ENCODE results near the gene KCNC3. TPM values are rescaled to one million over a fixed set of nuclear protein-coding genes. Genes with fewer than 3 reads are reported as not detected.

KCNC3 gene
- total RNA-seq, 1 donor from 2014 or later, result not detected

DNA sequence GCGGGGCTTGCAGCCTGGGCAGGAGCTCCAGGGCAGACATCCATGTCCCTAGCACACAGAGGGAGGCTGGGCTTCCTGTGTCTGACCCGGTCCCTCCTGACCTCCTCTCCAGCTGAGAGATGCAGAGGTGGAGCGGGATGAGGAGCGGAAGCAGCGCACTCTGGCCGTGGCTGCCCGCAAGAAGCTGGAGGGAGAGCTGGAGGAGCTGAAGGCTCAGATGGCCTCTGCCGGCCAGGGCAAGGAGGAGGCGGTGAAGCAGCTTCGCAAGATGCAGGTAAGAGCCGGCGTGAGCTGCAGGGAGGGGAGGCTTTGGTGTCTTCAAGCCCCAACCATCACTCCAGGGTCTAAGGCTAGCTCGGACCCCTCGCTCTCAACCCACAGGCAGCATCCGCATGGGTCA is 38.4 kb downstream of the KCNC3 start:
- FAIRE-seq (no peak), DNase-seq (ENCODE audit: low read depth) (no peak)
- H3K4me1 Mint-ChIP-seq (ENCODE audit: low read depth, unreplicated experiment), result no peaks in the 10 kb centered on the region
- H3K27ac Mint-ChIP-seq (ENCODE audit: unreplicated experiment), result no peak overlapping the region
- Histone ChIP-seq H3K9ac (ENCODE audit: low read length) (no peak overlapping the region), H3K36me3 (ENCODE audit: insufficient read depth, low read length) (no peaks in the 10 kb centered on the region), H4K20me1 (ENCODE audit: insufficient read depth, low read length) (no peaks in the 10 kb centered on the region), H3K9me3 (ENCODE audit: insufficient read depth, low read depth, low read length) (no peaks in the 10 kb centered on the region), H3K4me3 (ENCODE audit: insufficient read depth, low read depth, low read length) (no peak overlapping the region), H3K27me3 (ENCODE audit: insufficient read depth, low read length) (no peaks in the 10 kb centered on the region), H3K4me2 (ENCODE audit: low read length) (no peak overlapping the region), H2AFZ (ENCODE audit: low read depth, low read length) (no peak overlapping the region), H3K4me1 (ENCODE audit: insufficient read depth, low read length) (no peaks in the 10 kb centered on the region), H3K79me2 (ENCODE audit: insufficient read depth, low read length) (no peaks in the 10 kb centered on the region), H3K27ac (ENCODE audit: low read depth, low read length) (no peak overlapping the region)
- H3K4me3 Mint-ChIP-seq (ENCODE audit: unreplicated experiment), result no peak overlapping the region
- H3K27me3 Mint-ChIP-seq (ENCODE audit: low read depth, unreplicated experiment), result no peaks in the 10 kb centered on the region
- H3K36me3 Mint-ChIP-seq (ENCODE audit: low read depth, unreplicated experiment), result no peaks in the 10 kb centered on the region
- H3K9me3 Mint-ChIP-seq (ENCODE audit: unreplicated experiment), result peaks cover 12% of the 10 kb centered on the region
- no peak for TF ChIP-seq EZH2 (IDR thresholded peaks at IDR 0.05; ENCODE audit: insufficient read depth, low read length)
- TF ChIP-seq CTCF (IDR thresholded peaks at IDR 0.05; ENCODE audit: insufficient read depth, low read depth, low read length), result no peak

DNA sequence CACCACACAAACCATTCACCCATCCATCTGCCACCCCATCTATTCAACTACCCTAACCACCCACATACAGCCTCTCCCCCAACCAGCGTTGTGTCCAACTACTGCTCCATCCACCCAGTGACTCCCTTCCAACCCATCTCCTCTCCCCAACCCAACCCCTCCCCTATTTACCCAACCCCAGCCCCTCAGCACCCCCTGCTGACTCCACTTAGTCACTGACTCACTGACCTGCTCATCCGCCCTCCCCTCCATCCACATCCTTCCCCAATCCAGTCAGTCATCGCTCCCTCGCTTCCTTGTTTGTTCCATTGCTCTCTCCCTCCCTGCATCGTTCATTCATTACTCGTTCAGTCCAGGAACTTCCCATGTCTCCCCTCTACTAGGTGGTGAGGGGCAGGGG is 39.2 kb downstream of the KCNC3 start:
- H4K20me1 ChIP-seq (ENCODE audit: insufficient read depth, low read length), result no peaks in the 10 kb centered on the region
- no peaks in the 10 kb centered on the region for H3K79me2 ChIP-seq (ENCODE audit: insufficient read depth, low read length)
- H3K4me1 Mint-ChIP-seq (ENCODE audit: low read depth, unreplicated experiment), result no peaks in the 10 kb centered on the region
- TF ChIP-seq EZH2 (IDR thresholded peaks at IDR 0.05; ENCODE audit: insufficient read depth, low read length) (no peak), CTCF (IDR thresholded peaks at IDR 0.05; ENCODE audit: insufficient read depth, low read depth, low read length) (no peak)
- peaks cover 12% of the 10 kb centered on the region for H3K9me3 Mint-ChIP-seq (ENCODE audit: unreplicated experiment)
- H3K27ac ChIP-seq (ENCODE audit: low read depth, low read length), result no peak overlapping the region
- no peak overlapping the region for H3K4me3 Mint-ChIP-seq (ENCODE audit: unreplicated experiment)
- H3K4me1 ChIP-seq (ENCODE audit: insufficient read depth, low read length), result no peaks in the 10 kb centered on the region
- no peak overlapping the region for H2AFZ ChIP-seq (ENCODE audit: low read depth, low read length)
- H3K9ac ChIP-seq (ENCODE audit: low read length), result no peak overlapping the region
- H3K4me3 ChIP-seq (ENCODE audit: insufficient read depth, low read depth, low read length), result no peak overlapping the region
- no peaks in the 10 kb centered on the region for H3K36me3 Mint-ChIP-seq (ENCODE audit: low read depth, unreplicated experiment)
- no peak for DNase-seq (ENCODE audit: low read depth)
- H3K27me3 ChIP-seq (ENCODE audit: insufficient read depth, low read length), result no peaks in the 10 kb centered on the region
- H3K4me2 ChIP-seq (ENCODE audit: low read length), result no peak overlapping the region
- no peaks in the 10 kb centered on the region for H3K36me3 ChIP-seq (ENCODE audit: insufficient read depth, low read length)
- H3K27me3 Mint-ChIP-seq (ENCODE audit: low read depth, unreplicated experiment), result no peaks in the 10 kb centered on the region
- no peak overlapping the region for H3K27ac Mint-ChIP-seq (ENCODE audit: unreplicated experiment)
- FAIRE-seq, result no peak
- no peaks in the 10 kb centered on the region for H3K9me3 ChIP-seq (ENCODE audit: insufficient read depth, low read depth, low read length)

GRCh38 chr19:50288954-50289353 is 40.2 kb downstream of the KCNC3 start:
- Mint-ChIP-seq H3K27ac (ENCODE audit: unreplicated experiment) (no peak overlapping the region), H3K4me3 (ENCODE audit: unreplicated experiment) (no peak overlapping the region), H3K27me3 (ENCODE audit: low read depth, unreplicated experiment) (no peaks in the 10 kb centered on the region), H3K36me3 (ENCODE audit: low read depth, unreplicated experiment) (no peaks in the 10 kb centered on the region), H3K9me3 (ENCODE audit: unreplicated experiment) (peaks cover 11% of the 10 kb centered on the region), H3K4me1 (ENCODE audit: low read depth, unreplicated experiment) (no peaks in the 10 kb centered on the region)
- no peaks in the 10 kb centered on the region for H4K20me1 ChIP-seq (ENCODE audit: insufficient read depth, low read length)
- no peak overlapping the region for H3K9ac ChIP-seq (ENCODE audit: low read length)
- no peaks in the 10 kb centered on the region for H3K9me3 ChIP-seq (ENCODE audit: insufficient read depth, low read depth, low read length)
- H2AFZ ChIP-seq (ENCODE audit: low read depth, low read length), result no peak overlapping the region
- H3K4me2 ChIP-seq (ENCODE audit: low read length), result no peak overlapping the region
- H3K4me1 ChIP-seq (ENCODE audit: insufficient read depth, low read length), result no peaks in the 10 kb centered on the region
- no peaks in the 10 kb centered on the region for H3K27me3 ChIP-seq (ENCODE audit: insufficient read depth, low read length)
- DNase-seq (ENCODE audit: low read depth) (no peak), FAIRE-seq (no peak)
- H3K79me2 ChIP-seq (ENCODE audit: insufficient read depth, low read length), result no peaks in the 10 kb centered on the region
- H3K27ac ChIP-seq (ENCODE audit: low read depth, low read length), result no peak overlapping the region
- H3K36me3 ChIP-seq (ENCODE audit: insufficient read depth, low read length), result no peaks in the 10 kb centered on the region
- no peak for TF ChIP-seq CTCF (IDR thresholded peaks at IDR 0.05; ENCODE audit: insufficient read depth, low read depth, low read length)
- TF ChIP-seq EZH2 (IDR thresholded peaks at IDR 0.05; ENCODE audit: insufficient read depth, low read length), result no peak
- no peak overlapping the region for H3K4me3 ChIP-seq (ENCODE audit: insufficient read depth, low read depth, low read length)
